IPS-18a (cell line): ENCODE results near the gene YWHAE.

ENCODE experiments used
- H3K27ac ChIP-seq: one replicate; pipeline ENCODE4 v1.5.1; 2013; ENCODE audit warnings: low read length
- H3K27me3 ChIP-seq: one replicate; pipeline ENCODE4 v1.6.1; 2013; ENCODE audit warnings: mild to moderate bottlenecking, low read length; ENCODE audit not compliant: control insufficient read depth, insufficient read depth
- H3K36me3 ChIP-seq: one replicate; pipeline ENCODE4 v1.6.1; 2013; ENCODE audit warnings: low read depth, low read length; ENCODE audit not compliant: control insufficient read depth
- H3K4me1 ChIP-seq: one replicate; pipeline ENCODE4 v1.6.1; 2013; ENCODE audit warnings: low read depth, low read length; ENCODE audit not compliant: control insufficient read depth
- H3K4me3 ChIP-seq: one replicate; pipeline ENCODE4 v1.5.1; 2013; ENCODE audit warnings: low read length
- H3K9ac ChIP-seq: one replicate; pipeline ENCODE4 v1.6.1; 2013; ENCODE audit warnings: mild to moderate bottlenecking, low read length, moderate library complexity
- H3K9me3 ChIP-seq: one replicate; pipeline ENCODE4 v1.6.1; 2013; ENCODE audit warnings: low read depth, low read length; ENCODE audit not compliant: control insufficient read depth

Gene YWHAE

GRCh38 chr17:1347589-1348323 lies 52.3 kb downstream of the YWHAE start:
- H3K36me3 ChIP-seq: peaks cover 70% of the 10 kb centered on the region
- no peaks in the 10 kb centered on the region for H3K27me3 ChIP-seq
- no peak overlapping the region for H3K27ac ChIP-seq
- peaks cover 18% of the 10 kb centered on the region for H3K4me1 ChIP-seq
- H3K4me3 ChIP-seq: no peak overlapping the region
- no peaks in the 10 kb centered on the region for H3K9me3 ChIP-seq
- H3K9ac ChIP-seq: no peak overlapping the region

- Histone ChIP-seq H3K36me3 (peaks cover 47% of the 10 kb centered on the region), H3K4me3 (peak overlapping the region; percentile 16), H3K9ac (no peak overlapping the region), H3K4me1 (peaks cover 18% of the 10 kb centered on the region), H3K27ac (no peak overlapping the region), H3K9me3 (no peaks in the 10 kb centered on the region), H3K27me3 (no peaks in the 10 kb centered on the region)
These were observed 55.5 kb downstream of the YWHAE start for GRCh38 chr17:1344521-1344920.

GRCh38 chr17:1343554-1343953 lies 56.5 kb downstream of the YWHAE start:
- H3K9me3 ChIP-seq: no peaks in the 10 kb centered on the region
- H3K4me3 ChIP-seq: no peak overlapping the region
- no peak overlapping the region for H3K27ac ChIP-seq
- peaks cover 18% of the 10 kb centered on the region for H3K4me1 ChIP-seq
- peaks cover 46% of the 10 kb centered on the region for H3K36me3 ChIP-seq
- H3K9ac ChIP-seq: no peak overlapping the region
- H3K27me3 ChIP-seq: no peaks in the 10 kb centered on the region

- H3K27me3 ChIP-seq: no peaks in the 10 kb centered on the region
- no peaks in the 10 kb centered on the region for H3K9me3 ChIP-seq
- H3K27ac ChIP-seq: no peak overlapping the region
These were observed 59.7 kb downstream of the YWHAE start for GRCh38 chr17:1340371-1340770.

GRCh38 chr17:1331708-1332107 lies 68.3 kb downstream of the YWHAE start:
- H3K9me3 ChIP-seq: no peaks in the 10 kb centered on the region
- H3K27me3 ChIP-seq: no peaks in the 10 kb centered on the region
- H3K4me3 ChIP-seq: no peak overlapping the region
- no peak overlapping the region for H3K9ac ChIP-seq
- no peaks in the 10 kb centered on the region for H3K36me3 ChIP-seq
- no peaks in the 10 kb centered on the region for H3K4me1 ChIP-seq
- H3K27ac ChIP-seq: no peak overlapping the region

More at GRCh38 chr17:1340371-1340770, 59.7 kb downstream of the YWHAE start:
- no peak overlapping the region for H3K4me3 ChIP-seq
- peaks cover 11% of the 10 kb centered on the region for H3K4me1 ChIP-seq
- no peak overlapping the region for H3K9ac ChIP-seq
- H3K36me3 ChIP-seq: peaks cover 21% of the 10 kb centered on the region

- Histone ChIP-seq H3K4me1 (no peaks in the 10 kb centered on the region), H3K27me3 (no peaks in the 10 kb centered on the region), H3K9me3 (no peaks in the 10 kb centered on the region), H3K4me3 (no peak overlapping the region), H3K36me3 (no peaks in the 10 kb centered on the region), H3K9ac (no peak overlapping the region), H3K27ac (no peak overlapping the region)
These were observed 70.2 kb downstream of the YWHAE start for GRCh38 chr17:1329745-1330343.

- Histone ChIP-seq H3K4me3 (no peak overlapping the region), H3K9me3 (no peaks in the 10 kb centered on the region), H3K27me3 (no peaks in the 10 kb centered on the region), H3K27ac (no peak overlapping the region), H3K36me3 (no peaks in the 10 kb centered on the region), H3K4me1 (no peaks in the 10 kb centered on the region), H3K9ac (no peak overlapping the region)
These were observed 71.6 kb downstream of the YWHAE start for GRCh38 chr17:1328437-1328836.

GRCh38 chr17:1325766-1326165 lies 74.3 kb downstream of the YWHAE start:
- H3K27me3 ChIP-seq: no peaks in the 10 kb centered on the region
- no peak overlapping the region for H3K4me3 ChIP-seq

GRCh38 chr17:1324201-1324771 lies 75.7 kb downstream of the YWHAE start:
- no peaks in the 10 kb centered on the region for H3K36me3 ChIP-seq
- H3K4me1 ChIP-seq: no peaks in the 10 kb centered on the region
- H3K9ac ChIP-seq: no peak overlapping the region
- H3K4me3 ChIP-seq: no peak overlapping the region
- H3K27me3 ChIP-seq: no peaks in the 10 kb centered on the region
- no peak overlapping the region for H3K27ac ChIP-seq
- no peaks in the 10 kb centered on the region for H3K9me3 ChIP-seq

More at GRCh38 chr17:1325766-1326165, 74.3 kb downstream of the YWHAE start:
- H3K9ac ChIP-seq: no peak overlapping the region
- H3K4me1 ChIP-seq: no peaks in the 10 kb centered on the region
- H3K36me3 ChIP-seq: no peaks in the 10 kb centered on the region
- H3K9me3 ChIP-seq: no peaks in the 10 kb centered on the region
- H3K27ac ChIP-seq: no peak overlapping the region

GRCh38 chr17:1323336-1323735 lies 76.7 kb downstream of the YWHAE start:
- H3K9me3 ChIP-seq: no peaks in the 10 kb centered on the region
- H3K36me3 ChIP-seq: no peaks in the 10 kb centered on the region
- no peaks in the 10 kb centered on the region for H3K4me1 ChIP-seq
- no peak overlapping the region for H3K4me3 ChIP-seq
- no peak overlapping the region for H3K9ac ChIP-seq
- H3K27me3 ChIP-seq: no peaks in the 10 kb centered on the region
- H3K27ac ChIP-seq: no peak overlapping the region

- Histone ChIP-seq H3K9ac (no peak overlapping the region), H3K27me3 (no peaks in the 10 kb centered on the region)
These were observed 77.5 kb downstream of the YWHAE start for GRCh38 chr17:1322480-1322879.

More at GRCh38 chr17:1322480-1322879, 77.5 kb downstream of the YWHAE start:
- Histone ChIP-seq H3K27ac (no peak overlapping the region), H3K4me3 (no peak overlapping the region), H3K4me1 (no peaks in the 10 kb centered on the region), H3K36me3 (no peaks in the 10 kb centered on the region), H3K9me3 (no peaks in the 10 kb centered on the region)
